ENCODE measurements around the gene ADAM11.

The ADAM11 gene

DNA sequence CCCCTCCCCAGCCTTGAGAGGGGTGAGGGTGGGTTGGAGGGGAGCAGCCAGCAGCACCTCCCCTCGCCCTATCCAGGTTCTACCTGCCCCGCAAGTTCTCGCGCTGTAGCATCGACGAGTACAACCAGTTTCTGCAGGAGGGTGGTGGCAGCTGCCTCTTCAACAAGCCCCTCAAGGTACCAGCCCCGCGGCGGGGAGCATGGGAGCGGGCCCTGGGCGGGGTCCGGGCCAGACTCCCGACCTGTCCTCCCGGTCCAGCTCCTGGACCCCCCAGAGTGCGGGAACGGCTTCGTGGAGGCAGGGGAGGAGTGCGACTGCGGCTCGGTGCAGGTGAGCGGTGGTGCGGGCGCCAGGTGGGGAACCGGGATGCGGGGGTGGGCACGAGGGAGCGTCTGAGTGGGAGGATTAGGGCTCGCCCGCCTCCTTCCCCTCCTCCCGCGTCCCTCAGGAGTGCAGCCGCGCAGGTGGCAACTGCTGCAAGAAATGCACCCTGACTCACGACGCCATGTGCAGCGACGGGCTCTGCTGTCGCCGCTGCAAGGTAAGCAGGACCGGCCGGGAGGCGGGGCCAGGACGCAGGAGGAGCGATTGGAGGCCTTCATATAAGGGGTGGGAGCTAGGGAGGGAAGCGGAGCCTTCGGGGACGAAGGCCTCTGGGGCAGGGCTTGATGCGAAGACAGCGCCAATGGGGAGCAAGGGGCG is 16.5 kb downstream of the ADAM11 start:
- no peak for DNase-seq (ENCODE audit: low spot score)

DNA sequence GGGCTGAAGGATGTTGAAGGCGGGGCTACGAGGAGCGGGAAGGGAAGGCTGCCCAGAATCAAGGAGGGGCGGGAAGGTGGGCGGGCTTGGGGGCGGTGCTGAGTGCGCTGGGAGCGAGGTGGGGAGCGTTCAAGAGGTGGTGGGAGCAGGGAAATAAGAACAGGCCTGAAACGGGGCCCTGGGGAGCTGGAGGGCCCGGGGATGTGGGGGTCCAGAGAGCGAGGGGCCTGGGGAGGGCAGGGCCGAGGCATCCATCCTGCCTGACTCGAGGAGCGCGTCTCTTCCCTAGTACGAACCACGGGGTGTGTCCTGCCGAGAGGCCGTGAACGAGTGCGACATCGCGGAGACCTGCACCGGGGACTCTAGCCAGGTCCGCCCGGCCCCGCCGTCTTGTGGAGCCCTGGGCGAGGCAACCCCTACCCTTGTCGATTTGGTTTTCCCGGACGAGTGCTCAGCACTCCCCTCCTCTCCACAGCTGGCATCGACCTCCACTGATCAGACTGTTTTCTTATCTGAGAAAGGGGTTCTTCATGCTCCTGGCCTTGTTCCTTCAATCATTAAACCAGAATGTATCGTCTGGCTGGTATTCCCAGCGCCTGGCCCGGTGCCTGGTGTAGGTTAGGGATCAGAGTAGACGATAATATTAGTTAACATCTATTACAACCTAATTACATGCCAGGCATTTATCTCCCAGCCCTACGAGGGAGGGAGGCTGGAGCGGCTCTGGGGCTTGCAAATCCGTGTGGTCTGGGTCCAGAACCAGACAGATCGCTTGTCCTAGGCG is 17.2 kb downstream of the ADAM11 start:
- peak; percentile 98 for DNase-seq (ENCODE audit: low spot score)

DNA sequence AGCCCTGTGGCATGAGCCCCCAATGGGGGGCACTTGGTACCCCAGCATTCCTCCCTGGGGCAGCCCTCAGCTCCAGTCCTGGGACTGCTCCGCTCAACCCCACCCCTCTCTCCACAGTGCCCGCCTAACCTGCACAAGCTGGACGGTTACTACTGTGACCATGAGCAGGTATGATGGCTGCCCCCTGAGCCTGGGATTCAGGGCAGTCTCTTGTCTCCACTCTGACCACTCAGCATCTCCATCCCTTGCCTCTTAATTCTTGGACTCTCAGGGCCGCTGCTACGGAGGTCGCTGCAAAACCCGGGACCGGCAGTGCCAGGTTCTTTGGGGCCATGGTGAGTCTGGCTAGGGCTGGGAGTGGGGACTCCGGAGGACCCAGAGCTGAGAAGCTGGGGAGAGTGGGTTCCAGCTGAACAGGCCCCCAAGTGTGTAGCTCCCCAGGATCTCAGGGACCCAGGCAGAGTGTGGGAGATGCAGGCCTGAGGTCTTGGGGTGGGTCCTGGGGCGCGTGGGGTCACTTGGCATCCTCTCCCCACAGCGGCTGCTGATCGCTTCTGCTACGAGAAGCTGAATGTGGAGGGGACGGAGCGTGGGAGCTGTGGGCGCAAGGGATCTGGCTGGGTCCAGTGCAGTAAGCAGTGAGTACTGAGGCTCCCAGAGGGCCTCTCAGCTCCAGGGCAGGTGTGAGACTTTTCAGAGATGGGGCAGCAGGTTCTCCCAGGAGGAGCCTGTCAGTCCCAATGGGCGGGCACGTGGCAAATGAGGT is 18.0 kb downstream of the ADAM11 start:
- DNase-seq (ENCODE audit: low spot score), result no peak

DNA sequence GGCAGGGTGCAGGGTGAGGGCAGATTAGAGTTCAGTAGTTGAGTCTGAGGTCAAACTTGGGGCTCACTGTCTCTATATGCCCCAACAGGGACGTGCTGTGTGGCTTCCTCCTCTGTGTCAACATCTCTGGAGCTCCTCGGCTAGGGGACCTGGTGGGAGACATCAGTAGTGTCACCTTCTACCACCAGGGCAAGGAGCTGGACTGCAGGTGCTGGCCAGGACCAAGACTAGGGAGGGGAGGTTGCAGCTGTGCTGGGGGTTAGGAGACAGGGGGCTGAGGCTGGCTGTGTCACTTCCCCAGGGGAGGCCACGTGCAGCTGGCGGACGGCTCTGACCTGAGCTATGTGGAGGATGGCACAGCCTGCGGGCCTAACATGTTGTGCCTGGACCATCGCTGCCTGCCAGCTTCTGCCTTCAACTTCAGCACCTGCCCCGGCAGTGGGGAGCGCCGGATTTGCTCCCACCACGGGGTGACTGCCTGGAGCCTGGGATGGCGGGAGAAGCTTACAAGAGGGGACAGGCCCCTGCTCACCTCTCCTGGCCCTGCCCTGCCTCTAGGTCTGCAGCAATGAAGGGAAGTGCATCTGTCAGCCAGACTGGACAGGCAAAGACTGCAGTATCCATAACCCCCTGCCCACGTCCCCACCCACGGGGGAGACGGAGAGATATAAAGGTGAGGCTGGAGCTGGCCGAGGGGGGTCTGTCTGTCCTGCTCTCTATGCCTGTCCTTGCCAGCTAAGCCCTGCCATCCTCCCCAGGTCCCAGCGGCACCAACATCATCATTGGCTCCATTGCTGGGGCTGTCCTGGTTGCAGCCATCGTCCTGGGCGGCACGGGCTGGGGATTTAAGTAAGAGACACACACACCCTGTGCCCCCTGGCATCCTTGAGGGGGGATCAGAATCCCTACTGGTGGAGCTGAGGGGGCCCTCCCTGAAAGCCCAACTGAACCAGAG is 18.9 kb downstream of the ADAM11 start:
- no peak for DNase-seq (ENCODE audit: low spot score)

DNA sequence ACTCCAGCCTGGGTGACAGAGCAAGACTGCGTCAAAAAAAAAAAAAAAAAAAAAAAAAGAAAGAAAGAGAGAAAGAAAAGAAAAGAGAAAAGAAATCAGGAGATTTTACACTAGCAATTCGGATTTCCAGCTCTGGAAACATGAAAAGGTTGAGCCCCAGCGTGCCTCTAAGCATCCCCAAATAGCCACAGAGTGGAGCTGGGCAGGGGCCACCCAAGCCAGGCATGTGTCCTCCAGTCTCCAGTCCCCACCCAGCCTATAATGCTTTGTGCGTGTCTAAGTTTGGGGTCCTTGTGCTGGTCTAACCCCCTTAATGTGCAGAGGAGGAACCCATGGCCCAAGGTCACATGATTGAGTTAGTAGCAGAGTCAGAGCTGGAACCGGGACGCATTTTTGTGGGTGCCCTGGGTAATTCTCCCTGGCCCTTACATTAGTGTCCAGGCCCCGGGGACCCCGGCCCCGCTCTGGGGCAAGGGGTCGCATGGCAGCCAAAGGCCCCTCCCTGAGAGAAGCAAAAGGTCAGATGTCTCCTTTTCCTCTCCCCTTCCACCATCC is 19.9 kb downstream of the ADAM11 start:
- DNase-seq (ENCODE audit: low spot score), result no peak

DNA sequence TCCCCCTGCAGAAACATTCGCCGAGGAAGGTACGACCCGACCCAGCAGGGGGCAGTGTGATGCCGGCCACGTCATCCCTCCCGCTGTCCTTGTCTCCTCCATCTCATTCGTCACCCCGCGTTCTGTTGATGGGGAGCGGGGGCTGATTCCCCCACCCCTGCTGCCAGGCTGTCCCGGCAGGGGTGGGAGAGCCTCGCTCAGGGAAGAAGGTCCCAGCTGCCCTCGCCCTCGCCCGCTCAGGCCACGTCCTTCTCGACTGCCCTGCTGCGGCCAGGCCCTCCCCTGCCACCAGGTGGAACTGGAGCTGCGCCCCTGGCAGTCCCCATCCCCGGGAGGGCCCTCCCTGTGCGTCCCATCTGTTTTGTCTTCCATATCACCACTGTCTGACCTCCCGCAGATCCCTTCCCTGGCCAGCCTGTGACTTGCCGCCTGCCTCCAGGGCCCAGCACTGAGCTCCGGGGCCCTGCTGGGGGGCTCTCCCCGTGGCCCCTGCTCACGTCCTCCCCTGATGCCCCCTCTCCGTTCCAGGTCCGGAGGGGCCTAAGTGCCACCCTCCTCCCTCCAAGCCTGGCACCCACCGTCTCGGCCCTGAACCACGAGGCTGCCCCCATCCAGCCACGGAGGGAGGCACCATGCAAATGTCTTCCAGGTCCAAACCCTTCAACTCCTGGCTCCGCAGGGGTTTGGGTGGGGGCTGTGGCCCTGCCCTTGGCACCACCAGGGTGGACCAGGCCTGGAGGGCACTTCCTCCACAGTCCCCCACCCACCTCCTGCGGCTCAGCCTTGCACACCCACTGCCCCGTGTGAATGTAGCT is 20.6 kb downstream of the ADAM11 start:
- peak; percentile 82 for DNase-seq (ENCODE audit: low spot score)

DNA sequence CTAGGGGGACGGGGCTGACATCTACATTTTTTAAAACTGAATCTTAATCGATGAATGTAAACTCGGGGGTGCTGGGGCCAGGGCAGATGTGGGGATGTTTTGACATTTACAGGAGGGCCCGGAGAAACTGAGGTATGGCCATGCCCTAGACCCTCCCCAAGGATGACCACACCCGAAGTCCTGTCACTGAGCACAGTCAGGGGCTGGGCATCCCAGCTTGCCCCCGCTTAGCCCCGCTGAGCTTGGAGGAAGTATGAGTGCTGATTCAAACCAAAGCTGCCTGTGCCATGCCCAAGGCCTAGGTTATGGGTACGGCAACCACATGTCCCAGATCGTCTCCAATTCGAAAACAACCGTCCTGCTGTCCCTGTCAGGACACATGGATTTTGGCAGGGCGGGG is 21.4 kb downstream of the ADAM11 start:
- no peak for DNase-seq (ENCODE audit: low spot score)

DNA sequence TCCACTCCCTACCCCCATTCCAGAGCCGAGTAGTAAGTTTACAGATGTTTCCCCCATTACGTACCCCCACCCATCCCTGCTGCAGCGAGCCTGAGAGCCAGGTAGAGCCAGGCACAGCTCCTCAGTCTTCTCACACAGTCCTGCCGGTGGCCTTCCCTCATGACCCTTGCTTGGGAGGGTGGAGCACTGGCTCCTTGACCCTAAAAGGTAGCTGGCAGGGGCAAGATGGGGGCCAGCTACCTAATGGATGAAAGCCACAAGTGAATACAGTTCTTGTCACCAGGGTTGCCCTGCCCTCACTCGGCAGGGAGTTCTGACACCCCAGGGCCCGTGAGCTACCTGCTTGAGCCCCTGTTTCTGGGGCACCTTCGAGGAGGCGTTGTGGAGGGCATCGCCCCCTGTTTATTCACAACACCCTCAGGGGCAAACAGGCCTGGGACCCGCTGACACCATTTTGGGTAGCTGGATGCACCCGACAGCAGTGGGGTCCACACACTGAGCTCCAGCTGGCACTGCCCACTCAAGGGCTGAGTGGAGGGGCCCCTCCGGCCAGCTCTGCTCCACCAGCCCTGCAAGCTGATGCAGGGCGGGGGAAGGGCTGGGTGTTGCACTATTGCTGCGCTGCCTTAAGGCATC is 22.2 kb downstream of the ADAM11 start:
- DNase-seq (ENCODE audit: low spot score), result no peak

DNA sequence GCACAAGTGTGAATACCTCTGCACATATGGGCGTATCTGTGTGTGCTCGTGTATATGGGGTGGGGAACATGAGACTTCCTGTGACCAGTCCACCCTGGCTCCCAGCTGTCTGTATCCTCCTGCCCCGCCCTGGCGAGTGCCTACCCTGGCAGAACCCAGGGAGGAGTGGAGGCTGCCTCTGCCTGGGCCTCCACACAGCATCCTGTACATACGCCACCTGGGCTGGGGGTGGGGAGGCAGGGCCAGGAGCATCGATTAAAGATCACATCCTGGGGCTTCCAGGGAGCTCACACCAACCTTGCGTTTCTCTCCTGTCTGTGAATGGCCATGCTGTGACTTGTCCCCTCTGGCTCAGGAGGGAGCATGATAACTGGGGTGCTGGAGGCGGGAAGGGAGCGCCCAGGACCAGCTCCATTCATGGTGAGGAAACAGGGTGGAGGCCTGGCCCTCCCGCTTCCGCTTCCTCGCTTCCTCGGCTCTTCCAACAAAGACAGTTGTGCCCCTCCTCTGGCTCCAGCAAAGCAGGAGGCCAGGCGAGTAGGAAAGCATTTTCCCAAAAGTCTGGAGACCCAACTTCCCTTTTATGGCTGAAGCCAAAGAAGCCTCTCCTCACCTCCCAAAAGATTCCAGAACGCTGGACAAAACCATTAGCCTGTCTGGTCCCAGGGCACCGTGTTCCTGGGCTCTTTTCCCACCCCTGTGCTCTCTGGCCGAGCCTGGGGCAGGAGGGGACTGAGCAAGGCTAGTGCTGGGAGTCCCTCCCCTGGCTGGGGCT is 22.9 kb downstream of the ADAM11 start:
- DNase-seq (ENCODE audit: low spot score), result no peak

DNA sequence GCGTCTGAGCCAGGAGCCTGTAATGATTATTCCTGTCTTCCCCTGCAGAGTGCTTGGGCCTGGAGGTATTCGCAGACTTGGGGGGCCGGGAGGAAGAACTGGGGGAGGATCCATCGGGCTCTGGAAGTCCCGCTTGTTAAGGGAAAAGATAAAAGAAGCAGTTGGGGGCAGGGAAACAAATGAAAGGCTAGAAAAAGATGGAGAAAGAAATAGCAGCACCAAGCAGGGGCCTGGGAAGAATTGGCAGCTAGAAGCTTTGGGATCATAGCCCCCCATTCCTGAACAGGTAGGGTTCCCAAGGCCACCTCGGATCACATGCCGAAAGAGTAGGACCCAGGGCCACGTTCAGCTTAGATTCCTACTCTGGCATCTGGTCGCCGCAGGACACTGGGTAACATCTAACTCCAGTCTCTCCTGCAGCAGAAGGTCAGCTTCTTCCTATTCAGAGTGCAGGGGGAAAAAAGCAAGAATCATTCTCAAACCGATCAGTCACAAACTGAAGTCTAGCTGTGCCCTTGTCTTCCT is 23.6 kb downstream of the ADAM11 start:
- no peak for DNase-seq (ENCODE audit: low spot score)

DNA sequence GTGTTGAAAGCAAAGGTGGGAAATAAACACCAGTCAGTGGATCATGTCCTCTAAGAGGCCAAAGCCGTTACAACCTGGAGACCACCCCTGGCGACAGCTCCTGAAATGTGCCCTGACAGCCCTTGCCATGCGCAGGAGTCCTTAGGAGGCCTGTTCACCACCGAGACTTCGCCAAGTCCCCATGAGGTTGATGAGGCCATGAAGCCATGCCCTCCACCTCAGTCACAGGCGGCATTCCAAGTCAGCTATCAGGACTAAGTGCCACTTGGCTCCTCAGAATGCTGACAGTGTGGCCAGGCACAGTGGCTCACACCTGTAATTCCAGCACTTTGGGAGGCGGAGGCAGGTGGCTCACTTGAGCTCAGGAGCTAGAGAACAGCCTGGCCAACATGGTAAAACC is 27.1 kb downstream of the ADAM11 start:
- no peak for DNase-seq (ENCODE audit: low spot score)

DNA sequence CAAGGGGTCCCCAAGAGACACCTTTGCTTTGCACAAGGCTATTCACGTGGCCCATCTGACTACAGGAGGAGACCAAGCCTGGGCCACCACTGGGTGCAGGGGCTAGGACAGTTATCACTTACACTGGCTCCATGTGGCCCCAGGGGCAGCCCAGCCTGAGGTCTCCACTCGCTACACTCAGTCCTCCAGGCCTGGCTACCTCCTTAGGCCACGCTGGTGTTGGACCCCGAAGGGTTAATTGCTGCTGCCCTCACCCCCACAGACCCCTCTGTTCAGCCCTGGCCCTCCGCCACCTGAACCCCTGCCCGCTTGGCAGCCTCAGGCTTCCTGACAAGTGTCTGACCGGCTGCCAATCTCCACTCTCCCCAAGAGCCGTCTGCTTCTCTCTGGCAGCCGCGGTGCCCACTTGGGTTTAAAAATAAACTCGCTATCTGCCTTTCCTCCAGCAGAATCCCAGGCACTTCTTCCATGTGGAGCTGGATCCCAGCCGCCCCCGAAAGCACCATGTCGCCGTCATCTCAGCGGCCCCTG is 27.8 kb downstream of the ADAM11 start:
- no peak for DNase-seq (ENCODE audit: low spot score)

DNA sequence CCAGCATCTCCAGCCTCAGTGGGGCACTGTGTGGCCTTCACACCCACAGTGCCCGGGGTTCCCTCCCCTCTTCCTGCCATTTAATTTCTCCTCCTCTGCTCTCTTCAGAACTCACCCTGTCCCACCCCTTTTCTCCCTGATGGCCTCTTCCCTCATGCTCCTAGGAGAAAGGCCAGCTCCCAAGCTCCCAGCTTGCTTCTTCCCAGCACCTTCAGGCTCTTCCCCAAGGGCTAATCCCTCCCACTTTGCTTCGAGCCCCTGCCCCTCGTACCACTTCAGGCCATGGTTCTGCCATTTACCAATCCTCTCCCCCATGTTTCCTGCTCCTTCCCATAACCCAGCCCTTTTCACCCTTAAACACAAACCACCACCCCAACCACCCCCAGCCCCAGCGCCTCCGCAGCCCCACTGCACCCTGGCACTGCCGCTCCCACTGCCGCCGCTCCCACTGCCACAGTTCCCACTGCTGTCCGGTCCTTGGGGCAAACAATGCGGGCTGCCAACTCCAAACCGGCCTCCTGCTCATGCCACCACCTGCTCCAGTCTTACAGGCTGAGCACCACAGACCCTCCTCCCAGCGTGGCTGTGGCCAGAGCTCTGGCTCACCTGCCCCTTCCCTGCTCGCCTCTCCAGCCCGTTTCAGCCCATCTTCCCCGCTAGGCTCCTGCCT is 28.6 kb downstream of the ADAM11 start:
- no peak for DNase-seq (ENCODE audit: low spot score)

DNA sequence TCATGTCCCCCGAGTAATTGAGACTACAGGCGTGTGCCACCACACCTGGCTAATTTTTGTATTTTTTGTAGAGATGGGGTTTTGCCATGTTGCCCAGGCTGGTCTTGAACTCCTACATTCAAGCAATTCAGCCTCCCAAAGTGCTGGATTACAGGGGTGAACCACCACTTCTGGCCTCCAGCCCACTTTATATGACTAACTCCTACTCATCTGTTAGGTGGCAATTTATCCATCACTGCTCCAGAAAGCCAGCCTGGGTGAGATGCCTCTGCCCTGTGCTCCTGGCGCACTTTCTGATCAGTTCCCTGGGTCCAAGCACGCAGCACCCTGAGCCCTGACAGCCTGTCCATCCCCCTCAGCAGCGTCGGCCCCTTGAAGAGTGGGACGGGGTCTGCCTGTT is 29.4 kb downstream of the ADAM11 start:
- DNase-seq (ENCODE audit: low spot score), result no peak

DNA sequence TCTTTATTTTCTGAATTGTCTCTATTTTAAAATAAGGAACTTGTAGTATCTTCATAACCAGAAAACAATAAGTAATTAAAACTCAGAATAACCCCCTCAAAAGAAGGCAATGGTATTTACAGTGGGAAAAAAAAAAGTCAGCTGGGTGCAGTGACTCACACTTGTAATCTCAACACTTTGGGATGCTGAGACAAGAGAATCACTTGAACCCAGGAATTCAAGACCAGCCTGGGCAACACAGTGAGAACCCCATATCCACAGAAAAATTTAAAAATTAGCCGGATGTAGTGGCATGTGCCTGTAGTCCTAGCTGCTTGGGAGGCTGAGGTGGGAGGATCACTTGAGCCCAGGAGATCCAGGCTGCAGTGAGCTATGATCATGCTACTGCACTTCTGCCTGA is 33.5 kb downstream of the ADAM11 start:
- DNase-seq (ENCODE audit: low spot score), result no peak

DNA sequence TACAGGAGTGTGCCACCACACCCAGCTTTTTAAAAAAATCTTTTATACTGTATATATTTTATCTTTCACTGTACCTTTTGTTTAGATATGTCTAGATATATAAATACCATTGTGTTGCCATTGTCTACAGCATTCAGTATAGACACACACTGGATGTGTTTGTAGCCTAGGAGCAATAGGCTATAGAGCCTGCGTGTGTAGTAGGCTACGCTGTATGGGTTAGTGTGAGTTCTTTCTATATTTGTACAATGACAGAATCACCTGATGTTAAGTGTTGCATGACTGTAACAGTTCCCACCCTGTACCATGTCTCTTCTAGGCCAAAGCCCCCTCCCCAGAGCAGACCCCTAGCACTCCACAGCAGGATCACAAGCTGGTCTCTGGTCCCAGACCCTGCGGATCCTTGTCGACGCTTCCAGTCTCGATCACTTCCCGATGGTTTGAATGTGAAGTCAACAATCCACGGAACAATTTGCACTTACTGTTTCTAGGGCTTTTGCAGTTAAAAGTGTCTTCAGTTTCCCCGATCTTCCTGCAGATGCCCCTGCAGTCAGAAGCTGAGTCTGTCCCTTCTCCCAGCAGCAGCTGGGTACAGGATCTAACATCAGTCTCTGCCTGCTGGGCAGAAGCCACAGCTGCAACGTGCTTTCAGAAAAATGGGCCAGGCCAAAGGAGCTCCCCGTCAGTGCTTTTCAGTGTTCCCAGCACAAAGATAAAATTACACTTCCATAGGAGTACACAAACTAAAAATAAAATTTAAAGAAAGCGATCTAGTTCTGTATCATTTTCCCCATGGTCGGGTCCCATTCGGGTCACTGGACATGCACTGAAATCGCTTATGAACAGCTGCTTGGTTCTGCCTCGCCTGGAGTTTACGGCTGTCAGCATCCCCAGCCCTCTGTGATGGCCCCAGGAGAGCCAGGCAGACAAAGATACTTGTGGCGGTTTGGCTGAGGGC is 35.4 kb downstream of the ADAM11 start:
- DNase-seq (ENCODE audit: low spot score), result no peak

DNA sequence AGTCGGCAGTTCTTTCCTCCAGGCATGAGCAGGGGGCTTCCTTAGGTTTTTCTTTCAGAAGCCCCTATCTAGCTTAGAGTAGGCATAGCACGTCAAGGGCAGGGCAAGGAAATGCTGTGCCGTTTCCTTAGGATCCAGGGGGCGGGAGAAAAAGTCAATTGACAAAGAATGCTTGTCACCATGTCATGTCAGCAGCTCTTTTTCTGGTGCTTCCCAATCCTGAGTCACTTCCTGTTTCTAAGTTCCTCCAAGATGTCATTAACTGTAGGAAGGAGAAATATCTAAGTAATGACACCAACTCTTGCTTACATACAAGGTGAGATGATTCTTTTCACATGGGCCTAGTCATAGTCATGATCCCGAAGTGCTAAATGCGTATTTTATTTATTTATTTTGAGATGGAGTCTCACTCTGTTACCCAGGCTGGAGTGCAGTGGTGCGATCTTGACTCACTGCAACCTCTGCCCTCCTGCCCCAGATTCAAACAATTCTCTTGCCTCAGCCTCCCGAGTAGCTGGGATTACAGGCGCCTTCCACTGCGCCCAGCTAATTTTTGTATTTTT is 36.1 kb downstream of the ADAM11 start:
- DNase-seq (ENCODE audit: low spot score), result no peak

Measured in germinal center (tissue), 1 donor.